Adrenal gland (tissue), 5 donors: ENCODE data around the gene USP6.

ENCODE experiments used
- CTCF ChIP-seq, 6 experiments: fragments of 450-650 bp in 4 of 6; fragments of 200-600 bp in 2 of 6; sonication (generic) in 1 of 6; IDR thresholded peaks; 1 replicate in 5 of 6; 2 replicates in 1 of 6; pipeline versions ENCODE4 v1.5.1 to v1.8.0; 2016 to 2021; ENCODE audit warnings: antibody characterized with exemption in 6 of 6, mild to moderate bottlenecking in 2 of 6, moderate library complexity in 1 of 6
- POLR2A ChIP-seq, 2 donors: fragments of 450-650 bp; IDR thresholded peaks; one replicate each; pipeline ENCODE4 v1.6.1; 2017; ENCODE audit warnings: antibody characterized with exemption in 2 of 2, mild to moderate bottlenecking in 2 of 2, moderate library complexity in 1 of 2
- donor health status: DM: no; HTN: no; CAD: no.

- no peak for TF ChIP-seq CTCF (IDR thresholded peaks at IDR 0.05)
- TF ChIP-seq POLR2A (IDR thresholded peaks at IDR 0.05) = no peak
Observed at GRCh38 chr17:5210614-5211252, 94.9 kb downstream of the USP6 start.
